HCT116 (cell line): ENCODE results near the gene ERGIC1. TPM values are rescaled to one million over a fixed set of nuclear protein-coding genes. Genes with fewer than 3 reads are reported as not detected.

Source experiments
- ATAC-seq: fragments of 200-7000 bp; cut with Tn5 transposase; 2 replicates; pipeline ENCODE4 v1.9.1; 2020; ENCODE audit warnings: mild to moderate bottlenecking, moderate library complexity
- BruUV-seq: library from RNA; stranded (reverse); fragments of 400-500 nt; replicated peaks from 2 replicates; lab custom pipeline; 2021; lab: Mats Ljungman, UMichigan
- CTCF ChIA-PET: fragments of 300-600 bp; sonication (Branson Sonifier 250); formaldehyde crosslinking; loops from one replicate; lab custom pipeline; 2021; ENCODE audit warnings: antibody characterized with exemption; lab: Charles Lee
- POLR2A ChIA-PET: fragments of 300-600, 350-600 bp; sonication (Branson Sonifier 250); formaldehyde crosslinking; loops from one replicate; lab custom pipeline; 2021; ENCODE audit warnings: antibody characterized with exemption; lab: Charles Lee
- RAD21 ChIA-PET, 2 experiments: fragments of 300-600 bp; sonication (Branson Sonifier 250); formaldehyde crosslinking; loops; one replicate each; lab custom pipeline; 2023; ENCODE audit warnings: low total read pairs in 2 of 2; ENCODE audit not compliant: uncharacterized antibody in 2 of 2, unreplicated experiment in 2 of 2, low non-redundant PET in 1 of 2; lab: Charles Lee
- DNase-seq: peaks from one replicate; pipeline ENCODE4 v3.0.0-alpha.2; 2010; ENCODE audit warnings: low read depth, low spot score
- H2AFZ ChIP-seq: fragments of 200-600 bp; shearing (Covaris generic), sonication (generic); 2 replicates; pipeline ENCODE4 v1.6.1; 2017; ENCODE audit warnings: low read depth, mixed run types, mixed read lengths, antibody characterized with exemption, low read length; ENCODE audit not compliant: poor library complexity, severe bottlenecking
- H3K27ac ChIP-seq: 2 replicates; pipeline ENCODE4 v1.5.1; 2012; ENCODE audit warnings: low read depth, low read length
- H3K27me3 ChIP-seq: fragments of 200-600 bp; sonication (generic); 2 replicates; pipeline ENCODE4 v1.6.1; 2016; ENCODE audit warnings: mixed run types, low read length, mixed read lengths; ENCODE audit not compliant: insufficient read depth
- H3K36me3 ChIP-seq, 2 experiments: fragments of 200-500 bp in 1 of 2; fragments of 200-600 bp in 1 of 2; sonication (Bioruptor generic) in 1 of 2; sonication (generic) in 1 of 2; 2 replicates each; pipeline versions ENCODE4 v1.5.1 to v1.6.1; 2014 to 2016; ENCODE audit warnings: low read length in 2 of 2, inconsistent platforms in 1 of 2, mixed read lengths in 1 of 2, mixed run types in 1 of 2; ENCODE audit not compliant: insufficient read depth in 2 of 2, control insufficient read depth in 1 of 2
- H3K4me1 ChIP-seq, 2 experiments: fragments of 200-600 bp in 1 of 2; sonication (generic) in 1 of 2; 2 replicates each; pipeline versions ENCODE4 v1.5.1 to v1.6.1; 2012 to 2017; ENCODE audit warnings: low read length in 2 of 2, inconsistent platforms in 1 of 2, mild to moderate bottlenecking in 1 of 2, mixed read lengths in 1 of 2, mixed run types in 1 of 2, moderate library complexity in 1 of 2; ENCODE audit not compliant: insufficient read depth in 2 of 2, control insufficient read depth in 1 of 2
- H3K4me2 ChIP-seq: fragments of 200-600 bp; sonication (generic); 2 replicates; pipeline ENCODE4 v1.6.1; 2017; ENCODE audit warnings: mixed run types, low read length, mixed read lengths
- H3K4me3 ChIP-seq, 2 experiments: fragments of 200-600 bp in 1 of 2; sonication (generic) in 1 of 2; replicated peaks in 1 of 2; 2 replicates each; pipeline ENCODE4 v1.5.1; 2011 to 2016; ENCODE audit warnings: low read length in 2 of 2, control low read depth in 1 of 2, low read depth in 1 of 2, mild to moderate bottlenecking in 1 of 2, mixed read lengths in 1 of 2, mixed run types in 1 of 2
- H3K79me2 ChIP-seq: fragments of 200-600 bp; sonication (generic); 2 replicates; pipeline ENCODE4 v1.6.1; 2017; ENCODE audit warnings: mild to moderate bottlenecking, mixed run types, low read length, moderate library complexity, mixed read lengths; ENCODE audit not compliant: insufficient read depth
- H3K9ac ChIP-seq: fragments of 200-600 bp; sonication (generic); 2 replicates; pipeline ENCODE4 v1.6.1; 2016; ENCODE audit warnings: low read length, mixed read lengths
- H3K9me2 ChIP-seq: fragments of 200-600 bp; sonication (generic), shearing (Covaris generic); 2 replicates; pipeline ENCODE4 v1.6.1; 2017; ENCODE audit warnings: mixed run types, mild to moderate bottlenecking, moderate library complexity; ENCODE audit not compliant: insufficient read depth
- H3K9me3 ChIP-seq, 2 experiments: fragments of 200-500 bp in 1 of 2; fragments of 200-600 bp in 1 of 2; sonication (Bioruptor generic) in 1 of 2; sonication (generic) in 1 of 2; 2 replicates each; pipeline ENCODE4 v1.6.1; 2014 to 2017; ENCODE audit warnings: low read length in 2 of 2, mixed read lengths in 2 of 2, inconsistent platforms in 1 of 2, low read depth in 1 of 2, mild to moderate bottlenecking in 1 of 2, mixed run types in 1 of 2, moderate library complexity in 1 of 2; ENCODE audit not compliant: control insufficient read depth in 1 of 2, insufficient read depth in 1 of 2
- H4K20me1 ChIP-seq: fragments of 200-600 bp; sonication (generic), shearing (Covaris generic); 2 replicates; pipeline ENCODE4 v1.6.1; 2017; ENCODE audit warnings: mixed run types, mild to moderate bottlenecking, moderate library complexity; ENCODE audit not compliant: insufficient read depth
- FOSL1 ChIP-seq: IDR thresholded peaks from 2 replicates; pipeline ENCODE4 v1.6.1; 2012; ENCODE audit warnings: low read depth
- JUND ChIP-seq: IDR thresholded peaks from 2 replicates; pipeline ENCODE4 v1.6.1; 2012
- RAD21 ChIP-seq: IDR thresholded peaks from 2 replicates; pipeline ENCODE4 v1.6.1; 2012; ENCODE audit warnings: low read depth, mild to moderate bottlenecking
- SIN3A ChIP-seq: IDR thresholded peaks from 2 replicates; pipeline ENCODE4 v1.6.1; 2012; ENCODE audit warnings: low read depth
- SP1 ChIP-seq: IDR thresholded peaks from 2 replicates; pipeline ENCODE4 v1.6.1; 2012; ENCODE audit warnings: low read depth
- YY1 ChIP-seq: IDR thresholded peaks from 2 replicates; pipeline ENCODE4 v1.6.1; 2011; ENCODE audit warnings: low read length, low read depth, moderate library complexity, mild to moderate bottlenecking; ENCODE audit not compliant: insufficient replicate concordance; ENCODE audit errors: extremely low read depth
- ZFX ChIP-seq: fragments of 450-650 bp; IDR thresholded peaks from 2 replicates; pipeline ENCODE4 v1.6.1; 2017
- intact Hi-C: fragments of 100-400 bp; cut with micrococcal nuclease; formaldehyde crosslinking; loops from 2 replicates; pipeline ENCODE4 v1.10.0; 2022
- total RNA-seq: library from RNA; stranded (reverse); gene quantifications from one replicate; pipeline ENCODE4 v1.2.1, GENCODE V29; 2021; ENCODE audit not compliant: unreplicated experiment
- TF ChIP-seq, protein P1 (sequence below): IDR thresholded peaks from 2 replicates; pipeline ENCODE4 v1.6.1; 2012; ENCODE audit warnings: low read depth

ERGIC1 gene
- total RNA-seq, 1 experiment from 2014 or later: 73.3 TPM

DNA sequence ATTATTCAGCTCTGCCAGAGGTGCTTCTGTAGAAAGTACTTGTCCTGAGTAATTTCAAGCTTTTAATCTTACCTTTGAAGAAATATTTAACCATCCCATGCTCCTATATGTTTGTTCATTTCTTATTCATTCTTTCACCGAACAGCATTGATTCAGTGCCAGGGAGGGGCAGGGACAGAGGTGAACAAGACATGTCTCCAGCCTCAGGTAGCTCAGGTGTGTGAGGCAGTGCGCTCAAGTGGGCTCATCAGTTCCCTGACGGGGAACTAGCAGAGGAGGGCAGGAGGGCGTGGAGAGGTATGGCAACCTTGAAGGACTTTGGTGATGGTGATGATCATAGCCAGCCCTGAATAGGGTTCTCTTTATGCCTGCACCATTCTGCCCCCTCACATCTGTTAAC is 25.9 kb downstream of the ERGIC1 start:
- H3K4me3 ChIP-seq: no peak overlapping the region
- H3K4me2 ChIP-seq: no peak overlapping the region
- no TSS peak for BruUV-seq
- no peaks in the 10 kb centered on the region for H4K20me1 ChIP-seq
- H3K9me2 ChIP-seq: no peaks in the 10 kb centered on the region
- H3K27ac ChIP-seq: no peak overlapping the region
- no peak overlapping the region for H2AFZ ChIP-seq
- TF ChIP-seq FOSL1 (no peak), YY1 (no peak), RAD21 (no peak), SP1 (no peak), ZFX (no peak), SIN3A (no peak), JUND (no peak)
- TF ChIP-seq, protein P1, sequence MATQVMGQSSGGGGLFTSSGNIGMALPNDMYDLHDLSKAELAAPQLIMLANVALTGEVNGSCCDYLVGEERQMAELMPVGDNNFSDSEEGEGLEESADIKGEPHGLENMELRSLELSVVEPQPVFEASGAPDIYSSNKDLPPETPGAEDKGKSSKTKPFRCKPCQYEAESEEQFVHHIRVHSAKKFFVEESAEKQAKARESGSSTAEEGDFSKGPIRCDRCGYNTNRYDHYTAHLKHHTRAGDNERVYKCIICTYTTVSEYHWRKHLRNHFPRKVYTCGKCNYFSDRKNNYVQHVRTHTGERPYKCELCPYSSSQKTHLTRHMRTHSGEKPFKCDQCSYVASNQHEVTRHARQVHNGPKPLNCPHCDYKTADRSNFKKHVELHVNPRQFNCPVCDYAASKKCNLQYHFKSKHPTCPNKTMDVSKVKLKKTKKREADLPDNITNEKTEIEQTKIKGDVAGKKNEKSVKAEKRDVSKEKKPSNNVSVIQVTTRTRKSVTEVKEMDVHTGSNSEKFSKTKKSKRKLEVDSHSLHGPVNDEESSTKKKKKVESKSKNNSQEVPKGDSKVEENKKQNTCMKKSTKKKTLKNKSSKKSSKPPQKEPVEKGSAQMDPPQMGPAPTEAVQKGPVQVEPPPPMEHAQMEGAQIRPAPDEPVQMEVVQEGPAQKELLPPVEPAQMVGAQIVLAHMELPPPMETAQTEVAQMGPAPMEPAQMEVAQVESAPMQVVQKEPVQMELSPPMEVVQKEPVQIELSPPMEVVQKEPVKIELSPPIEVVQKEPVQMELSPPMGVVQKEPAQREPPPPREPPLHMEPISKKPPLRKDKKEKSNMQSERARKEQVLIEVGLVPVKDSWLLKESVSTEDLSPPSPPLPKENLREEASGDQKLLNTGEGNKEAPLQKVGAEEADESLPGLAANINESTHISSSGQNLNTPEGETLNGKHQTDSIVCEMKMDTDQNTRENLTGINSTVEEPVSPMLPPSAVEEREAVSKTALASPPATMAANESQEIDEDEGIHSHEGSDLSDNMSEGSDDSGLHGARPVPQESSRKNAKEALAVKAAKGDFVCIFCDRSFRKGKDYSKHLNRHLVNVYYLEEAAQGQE: no peak
- TF ChIP-seq, all 23 proteins: peak for 0
- peaks cover 4% of the 10 kb centered on the region; the same call in 1 of the 2 replicates for H3K79me2 ChIP-seq
- POLR2A ChIA-PET: no interaction called here
- RAD21 ChIA-PET: no interaction called here
- H3K9ac ChIP-seq: no peak overlapping the region
- H3K4me1 ChIP-seq: peaks cover 6 to 29% of the 10 kb centered on the region in 2 experiments
- DNase-seq (no peak), ATAC-seq (no peak)
- CTCF ChIA-PET: no interaction called here
- H3K27me3 ChIP-seq: no peaks in the 10 kb centered on the region
- intact Hi-C loops: no loop called here
- no peaks in the 10 kb centered on the region for H3K9me3 ChIP-seq
- H3K36me3 ChIP-seq: no peaks in the 10 kb centered on the region
